ENCODE results near the gene TMEM143.

Gene TMEM143

GRCh38 chr19:48308631-48309586, 54.8 kb downstream of the TMEM143 start:
- no peak overlapping the region for H2BK120ac ChIP-seq (ENCODE audit: insufficient read depth, low read length, poor library complexity)
- no peak overlapping the region for H3K9ac ChIP-seq (ENCODE audit: low read length)
- peak in 1 of 2 donors; percentile 54 for DNase-seq
- no peaks in the 10 kb centered on the region for H3K9me3 ChIP-seq (ENCODE audit: insufficient read depth, low read depth, low read length)
- H2AFZ ChIP-seq (ENCODE audit: insufficient read depth, low read length, poor library complexity), result no peak overlapping the region
- no peak overlapping the region for H2BK5ac ChIP-seq (ENCODE audit: low read depth, low read length, poor library complexity)
- no peak overlapping the region for H4K91ac ChIP-seq (ENCODE audit: low read depth, low read length)
- no peak overlapping the region for H4K8ac ChIP-seq (ENCODE audit: low read depth, low read length)
- no peak overlapping the region for H3K4ac ChIP-seq (ENCODE audit: low read depth, low read length)
- H3K4me3 ChIP-seq (ENCODE audit: low read depth, low read length), result no peak overlapping the region
- no peaks in the 10 kb centered on the region for H3K79me1 ChIP-seq (ENCODE audit: low read length)
- no peak overlapping the region for H3K27ac ChIP-seq (ENCODE audit: low read depth, low read length)
- H3K14ac ChIP-seq (ENCODE audit: low read length), result no peak overlapping the region
- H3K23ac ChIP-seq (ENCODE audit: low read length), result no peak overlapping the region
- WGBS (ENCODE audit: extremely low coverage, insufficient coverage, insufficient read length), result no CpG with 5 or more reads among the region's 22 CpGs
- no peak overlapping the region for H4K12ac ChIP-seq (ENCODE audit: low read depth, low read length)
- no peak overlapping the region for H2BK12ac ChIP-seq (ENCODE audit: low read length)
- no peak overlapping the region for H3K4me2 ChIP-seq (ENCODE audit: low read length)
- H3K36me3 ChIP-seq (ENCODE audit: control insufficient read depth in 1 of 2, insufficient read depth in 2 of 2, low read length in 2 of 2), result no peaks in the 10 kb centered on the region
- no peaks in the 10 kb centered on the region for H3K79me2 ChIP-seq (ENCODE audit: control insufficient read depth, insufficient read depth, low read length, poor library complexity)
- H3K27me3 ChIP-seq (ENCODE audit: insufficient read depth, low read length), result no peaks in the 10 kb centered on the region
- H3K18ac ChIP-seq (ENCODE audit: low read length), result no peak overlapping the region
- H2AK5ac ChIP-seq (ENCODE audit: low read length), result no peak overlapping the region
- peaks cover 0 to 3% of the 10 kb centered on the region in 2 experiments for H3K4me1 ChIP-seq (ENCODE audit: control insufficient read depth in 1 of 2, insufficient read depth in 2 of 2, low read length in 2 of 2)

- WGBS (ENCODE audit: extremely low coverage, insufficient coverage, insufficient read length), result no CpG with 5 or more reads among the region's 19 CpGs
- Histone ChIP-seq H2AFZ (ENCODE audit: insufficient read depth, low read length, poor library complexity) (no peak overlapping the region), H3K4me1 (ENCODE audit: control insufficient read depth in 1 of 2, insufficient read depth in 2 of 2, low read length in 2 of 2) (no peaks in the 10 kb centered on the region)
These were observed 59.9 kb downstream of the TMEM143 start for GRCh38 chr19:48303866-48304265.

GRCh38 chr19:48303367-48303766, 60.4 kb downstream of the TMEM143 start:
- H3K14ac ChIP-seq (ENCODE audit: low read length), result no peak overlapping the region
- H3K79me1 ChIP-seq (ENCODE audit: low read length), result no peaks in the 10 kb centered on the region
- no peak overlapping the region for H2BK120ac ChIP-seq (ENCODE audit: insufficient read depth, low read length, poor library complexity)
- H3K4me2 ChIP-seq (ENCODE audit: low read length), result no peak overlapping the region
- H4K12ac ChIP-seq (ENCODE audit: low read depth, low read length), result no peak overlapping the region
- DNase-seq, result no peak
- H3K27me3 ChIP-seq (ENCODE audit: insufficient read depth, low read length), result no peaks in the 10 kb centered on the region
- no peaks in the 10 kb centered on the region for H3K36me3 ChIP-seq (ENCODE audit: control insufficient read depth in 1 of 2, insufficient read depth in 2 of 2, low read length in 2 of 2)
- no peak overlapping the region for H3K9ac ChIP-seq (ENCODE audit: low read length)
- no peak overlapping the region for H2BK5ac ChIP-seq (ENCODE audit: low read depth, low read length, poor library complexity)
- no peak overlapping the region for H4K91ac ChIP-seq (ENCODE audit: low read depth, low read length)
- no peak overlapping the region for H2AFZ ChIP-seq (ENCODE audit: insufficient read depth, low read length, poor library complexity)
- peaks cover 2% of the 10 kb centered on the region for H3K9me3 ChIP-seq (ENCODE audit: insufficient read depth, low read depth, low read length)
- no peak overlapping the region for H2AK5ac ChIP-seq (ENCODE audit: low read length)
- H3K18ac ChIP-seq (ENCODE audit: low read length), result no peak overlapping the region
- no peaks in the 10 kb centered on the region for H3K79me2 ChIP-seq (ENCODE audit: control insufficient read depth, insufficient read depth, low read length, poor library complexity)
- no peak overlapping the region for H3K4ac ChIP-seq (ENCODE audit: low read depth, low read length)
- WGBS (ENCODE audit: extremely low coverage, insufficient coverage, insufficient read length), result no CpG with 5 or more reads among the region's 13 CpGs
- H4K8ac ChIP-seq (ENCODE audit: low read depth, low read length), result no peak overlapping the region
- H3K4me1 ChIP-seq (ENCODE audit: control insufficient read depth in 1 of 2, insufficient read depth in 2 of 2, low read length in 2 of 2), result no peaks in the 10 kb centered on the region
- H3K4me3 ChIP-seq (ENCODE audit: low read depth, low read length), result no peak overlapping the region
- H2BK12ac ChIP-seq (ENCODE audit: low read length), result no peak overlapping the region
- no peak overlapping the region for H3K27ac ChIP-seq (ENCODE audit: low read depth, low read length)
- H3K23ac ChIP-seq (ENCODE audit: low read length), result no peak overlapping the region

More at GRCh38 chr19:48303866-48304265, 59.9 kb downstream of the TMEM143 start:
- Histone ChIP-seq H3K4me2 (ENCODE audit: low read length) (no peak overlapping the region), H4K12ac (ENCODE audit: low read depth, low read length) (no peak overlapping the region), H3K4me3 (ENCODE audit: low read depth, low read length) (no peak overlapping the region), H3K14ac (ENCODE audit: low read length) (no peak overlapping the region), H3K79me2 (ENCODE audit: control insufficient read depth, insufficient read depth, low read length, poor library complexity) (no peaks in the 10 kb centered on the region), H4K91ac (ENCODE audit: low read depth, low read length) (no peak overlapping the region), H2BK12ac (ENCODE audit: low read length) (no peak overlapping the region), H3K9me3 (ENCODE audit: insufficient read depth, low read depth, low read length) (peaks cover 2% of the 10 kb centered on the region), H3K27me3 (ENCODE audit: insufficient read depth, low read length) (no peaks in the 10 kb centered on the region), H4K8ac (ENCODE audit: low read depth, low read length) (no peak overlapping the region), H2AK5ac (ENCODE audit: low read length) (no peak overlapping the region), H3K23ac (ENCODE audit: low read length) (no peak overlapping the region), H3K9ac (ENCODE audit: low read length) (no peak overlapping the region), H3K36me3 (ENCODE audit: control insufficient read depth in 1 of 2, insufficient read depth in 2 of 2, low read length in 2 of 2) (no peaks in the 10 kb centered on the region), H3K79me1 (ENCODE audit: low read length) (no peaks in the 10 kb centered on the region), H2BK5ac (ENCODE audit: low read depth, low read length, poor library complexity) (no peak overlapping the region), H3K4ac (ENCODE audit: low read depth, low read length) (no peak overlapping the region), H3K18ac (ENCODE audit: low read length) (no peak overlapping the region), H3K27ac (ENCODE audit: low read depth, low read length) (no peak overlapping the region), H2BK120ac (ENCODE audit: insufficient read depth, low read length, poor library complexity) (no peak overlapping the region)
- DNase-seq, result no peak

- no peaks in the 10 kb centered on the region for H3K79me1 ChIP-seq (ENCODE audit: low read length)
- H3K4ac ChIP-seq (ENCODE audit: low read depth, low read length), result no peak overlapping the region
- no peak overlapping the region for H4K91ac ChIP-seq (ENCODE audit: low read depth, low read length)
- H3K4me2 ChIP-seq (ENCODE audit: low read length), result no peak overlapping the region
- no peak overlapping the region for H4K8ac ChIP-seq (ENCODE audit: low read depth, low read length)
- no peak overlapping the region for H4K12ac ChIP-seq (ENCODE audit: low read depth, low read length)
- H2BK5ac ChIP-seq (ENCODE audit: low read depth, low read length, poor library complexity), result no peak overlapping the region
- peak overlapping the region; percentile 19 for H3K4me3 ChIP-seq (ENCODE audit: low read depth, low read length)
- no CpG with 5 or more reads among the region's 12 CpGs for WGBS (ENCODE audit: extremely low coverage, insufficient coverage, insufficient read length)
- H3K23ac ChIP-seq (ENCODE audit: low read length), result no peak overlapping the region
- H3K9me3 ChIP-seq (ENCODE audit: insufficient read depth, low read depth, low read length), result peaks cover 2% of the 10 kb centered on the region
- no peaks in the 10 kb centered on the region for H3K27me3 ChIP-seq (ENCODE audit: insufficient read depth, low read length)
- no peak overlapping the region for H2AK5ac ChIP-seq (ENCODE audit: low read length)
- H3K9ac ChIP-seq (ENCODE audit: low read length), result no peak overlapping the region
- H2BK12ac ChIP-seq (ENCODE audit: low read length), result no peak overlapping the region
- no peak overlapping the region for H2BK120ac ChIP-seq (ENCODE audit: insufficient read depth, low read length, poor library complexity)
- no peak for DNase-seq
- H2AFZ ChIP-seq (ENCODE audit: insufficient read depth, low read length, poor library complexity), result no peak overlapping the region
- H3K36me3 ChIP-seq (ENCODE audit: control insufficient read depth in 1 of 2, insufficient read depth in 2 of 2, low read length in 2 of 2), result no peaks in the 10 kb centered on the region
- H3K79me2 ChIP-seq (ENCODE audit: control insufficient read depth, insufficient read depth, low read length, poor library complexity), result no peaks in the 10 kb centered on the region
- no peak overlapping the region for H3K27ac ChIP-seq (ENCODE audit: low read depth, low read length)
- no peaks in the 10 kb centered on the region for H3K4me1 ChIP-seq (ENCODE audit: control insufficient read depth in 1 of 2, insufficient read depth in 2 of 2, low read length in 2 of 2)
- no peak overlapping the region for H3K18ac ChIP-seq (ENCODE audit: low read length)
- no peak overlapping the region for H3K14ac ChIP-seq (ENCODE audit: low read length)
These were observed 61.2 kb downstream of the TMEM143 start for GRCh38 chr19:48302600-48302959.
